GM23338 (cell line): ENCODE measurements around the gene PIK3R4. TPM values are rescaled to one million over a fixed set of nuclear protein-coding genes. Genes with fewer than 3 reads are reported as not detected.

Source experiments
- ATAC-seq: fragments of 200-7000 bp; cut with Tn5 transposase; 3 replicates; pipeline ENCODE4 v1.9.1; 2020
- DNase-seq: peaks from one replicate; pipeline ENCODE4 v3.0.0-alpha.2; 2015; ENCODE audit warnings: low spot score
- H2AFZ ChIP-seq: fragments of 200-600 bp; sonication (generic); 2 replicates; pipeline ENCODE4 v1.8.0; 2016; ENCODE audit warnings: antibody characterized with exemption, mild to moderate bottlenecking, moderate library complexity
- H3F3A ChIP-seq: fragments of 200-600 bp; sonication (generic); replicated peaks from 2 replicates; pipeline ENCODE4 v1.8.0; 2017; ENCODE audit warnings: antibody characterized with exemption, mixed run types, low read depth
- H3K27ac ChIP-seq: fragments of 200-600 bp; sonication (generic); 2 replicates; pipeline ENCODE4 v1.6.1; 2016; ENCODE audit warnings: low read depth
- H3K27me3 ChIP-seq: fragments of 200-600 bp; sonication (generic); 2 replicates; pipeline ENCODE4 v1.8.0; 2016; ENCODE audit warnings: mild to moderate bottlenecking, mixed run types, moderate library complexity; ENCODE audit not compliant: insufficient read depth
- H3K36me3 ChIP-seq: fragments of 200-600 bp; sonication (generic); 2 replicates; pipeline ENCODE4 v1.8.0; 2016; ENCODE audit warnings: mild to moderate bottlenecking; ENCODE audit not compliant: insufficient read depth
- H3K4me1 ChIP-seq: fragments of 200-600 bp; sonication (generic); 2 replicates; pipeline ENCODE4 v1.8.0; 2016; ENCODE audit warnings: mild to moderate bottlenecking, moderate library complexity; ENCODE audit not compliant: insufficient read depth
- H3K4me2 ChIP-seq: fragments of 200-600 bp; sonication (generic); 2 replicates; pipeline ENCODE4 v1.7.1; 2017; ENCODE audit warnings: mixed run types
- H3K4me3 ChIP-seq: fragments of 200-600 bp; sonication (generic); 2 replicates; pipeline ENCODE4 v1.6.1; 2016; ENCODE audit warnings: mixed run types
- H3K79me2 ChIP-seq: fragments of 200-600 bp; sonication (generic); replicated peaks from 2 replicates; pipeline ENCODE4 v1.8.0; 2017; ENCODE audit warnings: mild to moderate bottlenecking; ENCODE audit not compliant: insufficient read depth
- H3K9me2 ChIP-seq: fragments of 200-600 bp; sonication (generic); 2 replicates; pipeline ENCODE4 v1.8.0; 2017; ENCODE audit not compliant: insufficient read depth
- H4K20me1 ChIP-seq: fragments of 200-600 bp; sonication (generic); replicated peaks from 2 replicates; pipeline ENCODE4 v1.8.0; 2017; ENCODE audit warnings: mild to moderate bottlenecking; ENCODE audit not compliant: insufficient read depth
- H3K27ac Mint-ChIP-seq: 2 replicates; pipeline ENCODE4 v1.8.0; 2020; ENCODE audit warnings: inconsistent platforms, mild to moderate bottlenecking, moderate library complexity, mixed read lengths
- H3K27me3 Mint-ChIP-seq: 3 replicates; pipeline ENCODE4 v1.8.0; 2022; ENCODE audit warnings: low read depth, mild to moderate bottlenecking, moderate library complexity, mixed read lengths, inconsistent platforms; ENCODE audit not compliant: insufficient read depth, poor library complexity
- H3K36me3 Mint-ChIP-seq: 3 replicates; pipeline ENCODE4 v1.8.0; 2021; ENCODE audit warnings: low read depth, mild to moderate bottlenecking, inconsistent platforms, moderate library complexity, mixed read lengths
- H3K4me1 Mint-ChIP-seq: 3 replicates; pipeline ENCODE4 v1.8.0; 2020; ENCODE audit warnings: mild to moderate bottlenecking, inconsistent platforms, mixed read lengths
- H3K4me3 Mint-ChIP-seq: 3 replicates; pipeline ENCODE4 v1.8.0; 2021; ENCODE audit warnings: moderate library complexity, mild to moderate bottlenecking, inconsistent platforms, mixed read lengths
- H3K9me3 Mint-ChIP-seq: 3 replicates; pipeline ENCODE4 v1.8.0; 2020; ENCODE audit warnings: moderate library complexity, mild to moderate bottlenecking, inconsistent platforms, mixed read lengths
- CREB1 ChIP-seq: fragments of 250-450 bp; sonication (Bioruptor Pico); IDR thresholded peaks from 2 replicates; pipeline ENCODE4 v1.5.0; 2020; ENCODE audit warnings: low read depth, mild to moderate bottlenecking, moderate library complexity
- ETS1 ChIP-seq: IDR thresholded peaks from 2 replicates; pipeline ENCODE4 v1.6.1; 2016; ENCODE audit warnings: antibody characterized with exemption
- EZH2 ChIP-seq: fragments of 200-600 bp; sonication (generic); IDR thresholded peaks from one replicate; pipeline ENCODE4 v1.8.0; 2017; ENCODE audit warnings: antibody characterized with exemption, mild to moderate bottlenecking, low read depth; ENCODE audit not compliant: unreplicated experiment
- EZH2phosphoT487 ChIP-seq: fragments of 200-600 bp; sonication (generic); IDR thresholded peaks from one replicate; pipeline ENCODE4 v1.8.1; 2018; ENCODE audit warnings: antibody characterized with exemption; ENCODE audit not compliant: unreplicated experiment
- JUNB ChIP-seq: IDR thresholded peaks from one replicate; pipeline ENCODE4 v1.6.1; 2016; ENCODE audit warnings: antibody characterized with exemption; ENCODE audit not compliant: unreplicated experiment
- POLR2AphosphoS5 ChIP-seq: IDR thresholded peaks from 2 replicates; pipeline ENCODE4 v1.6.1; 2016; ENCODE audit warnings: antibody characterized with exemption, low read depth
- ZNF462 ChIP-seq: fragments of 250-450 bp; sonication (Bioruptor Pico); IDR thresholded peaks from 2 replicates; pipeline ENCODE4 v1.5.0; 2020; ENCODE audit warnings: mild to moderate bottlenecking, moderate library complexity
- polyA plus RNA-seq: library from polyadenylated mRNA; unstranded; fragments of >200 nt; fragmentation: Nextera tagmentation; extraction: Ambion mirVana; gene quantifications from 2 replicates; pipeline ENCODE4 v1.2.1, GENCODE V29; 2016
- total RNA-seq: library from RNA; depleted of rRNA; stranded (reverse); fragments of >200 nt; shearing (Covaris generic); gene quantifications from 2 replicates; pipeline ENCODE4 v1.2.3, GENCODE V29; 2014
- TF ChIP-seq, protein P1 (sequence below), 2 experiments: fragments of 200-600 bp in 1 of 2; sonication (generic) in 1 of 2; conservative IDR thresholded peaks; 2 replicates each; pipeline versions ENCODE4 v1.5.1 to v1.6.1; 2016 to 2017; ENCODE audit warnings: antibody characterized with exemption in 2 of 2, low read depth in 2 of 2, mild to moderate bottlenecking in 2 of 2, moderate library complexity in 1 of 2

Gene PIK3R4
- total and polyA plus RNA-seq, 2 experiments from 2014 or later, result 48.8 to 65.1 TPM

DNA sequence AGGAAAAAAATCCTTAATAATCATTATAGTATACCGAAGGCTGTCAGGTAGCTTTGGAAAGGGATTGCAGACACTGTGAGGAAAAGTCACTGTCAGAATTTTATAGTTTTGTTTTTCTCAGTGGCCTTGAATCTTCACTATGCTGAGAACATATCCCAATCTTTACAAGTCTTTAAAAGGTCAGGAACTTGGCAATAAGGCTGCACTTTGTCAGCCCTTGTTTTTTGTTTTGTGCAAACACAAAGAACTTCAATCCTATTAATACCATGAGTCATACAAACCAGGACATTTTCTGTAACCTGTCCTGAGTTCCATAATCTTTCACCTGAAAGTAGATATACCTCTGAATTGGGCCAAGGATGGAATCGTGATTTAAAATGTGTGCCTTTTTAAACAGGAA is 45.6 kb upstream of the PIK3R4 start:
- no peak overlapping the region for H3K27ac Mint-ChIP-seq
- H3K4me3 Mint-ChIP-seq, result no peak overlapping the region
- TF ChIP-seq, protein P1, sequence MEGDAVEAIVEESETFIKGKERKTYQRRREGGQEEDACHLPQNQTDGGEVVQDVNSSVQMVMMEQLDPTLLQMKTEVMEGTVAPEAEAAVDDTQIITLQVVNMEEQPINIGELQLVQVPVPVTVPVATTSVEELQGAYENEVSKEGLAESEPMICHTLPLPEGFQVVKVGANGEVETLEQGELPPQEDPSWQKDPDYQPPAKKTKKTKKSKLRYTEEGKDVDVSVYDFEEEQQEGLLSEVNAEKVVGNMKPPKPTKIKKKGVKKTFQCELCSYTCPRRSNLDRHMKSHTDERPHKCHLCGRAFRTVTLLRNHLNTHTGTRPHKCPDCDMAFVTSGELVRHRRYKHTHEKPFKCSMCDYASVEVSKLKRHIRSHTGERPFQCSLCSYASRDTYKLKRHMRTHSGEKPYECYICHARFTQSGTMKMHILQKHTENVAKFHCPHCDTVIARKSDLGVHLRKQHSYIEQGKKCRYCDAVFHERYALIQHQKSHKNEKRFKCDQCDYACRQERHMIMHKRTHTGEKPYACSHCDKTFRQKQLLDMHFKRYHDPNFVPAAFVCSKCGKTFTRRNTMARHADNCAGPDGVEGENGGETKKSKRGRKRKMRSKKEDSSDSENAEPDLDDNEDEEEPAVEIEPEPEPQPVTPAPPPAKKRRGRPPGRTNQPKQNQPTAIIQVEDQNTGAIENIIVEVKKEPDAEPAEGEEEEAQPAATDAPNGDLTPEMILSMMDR (conservative IDR thresholded peaks at IDR 0.05; ENCODE audit: low read depth in 2 of 2), result no peak
- TF ChIP-seq EZH2, result no peak
- no peak for TF ChIP-seq ETS1
- TF ChIP-seq JUNB, result no peak
- no peak for TF ChIP-seq EZH2phosphoT487
- no peak for TF ChIP-seq POLR2AphosphoS5
- TF ChIP-seq CREB1 (CRISPR knock-in tag), result no peak
- Histone ChIP-seq H3K4me2 (no peak overlapping the region), H3K79me2 (no peaks in the 10 kb centered on the region), H4K20me1 (no peaks in the 10 kb centered on the region), H2AFZ (no peak overlapping the region), H3F3A (no peaks in the 10 kb centered on the region), H3K9me2 (no peaks in the 10 kb centered on the region), H3K4me3 (no peak overlapping the region), H3K27ac (no peak overlapping the region), H3K27me3 (no peaks in the 10 kb centered on the region), H3K36me3 (no peaks in the 10 kb centered on the region), H3K4me1 (peaks cover 24% of the 10 kb centered on the region)
- H3K27me3 Mint-ChIP-seq, result no peaks in the 10 kb centered on the region
- H3K4me1 Mint-ChIP-seq, result peaks cover 32% of the 10 kb centered on the region; the same call in 2 of the 3 replicates
- DNase-seq (no peak), ATAC-seq (no peak)
- H3K9me3 Mint-ChIP-seq, result no peaks in the 10 kb centered on the region
- H3K36me3 Mint-ChIP-seq, result no peaks in the 10 kb centered on the region

DNA sequence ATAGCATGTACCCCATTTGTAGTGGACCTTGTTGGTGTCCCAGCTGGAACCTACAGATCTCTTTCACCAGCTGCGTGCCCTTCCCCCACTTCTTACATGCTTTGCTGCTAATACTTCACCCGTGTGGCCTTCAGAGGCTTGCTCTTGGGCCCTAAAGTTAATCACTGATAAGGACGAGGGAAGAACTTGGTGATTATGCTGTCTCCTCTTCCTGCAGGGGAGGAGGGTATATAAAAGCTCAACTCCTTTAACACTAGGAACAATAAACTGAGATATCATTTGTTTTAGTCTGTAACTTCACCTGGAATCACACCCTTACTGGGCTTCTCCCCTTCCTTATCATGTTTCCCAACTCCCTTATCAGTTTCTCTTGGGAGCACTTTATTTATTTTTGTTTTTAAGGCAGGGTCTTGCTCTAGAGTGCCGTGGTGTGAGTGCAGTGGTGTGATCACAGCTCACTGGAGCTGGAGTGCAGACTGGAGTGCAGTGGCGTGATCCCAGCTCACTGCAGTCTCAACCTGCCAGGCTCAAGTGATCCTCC is 43.2 kb upstream of the PIK3R4 start:
- no peak for ATAC-seq
- Histone ChIP-seq H3K4me1 (peaks cover 6% of the 10 kb centered on the region), H3K4me2 (no peak overlapping the region), H3K27me3 (no peaks in the 10 kb centered on the region), H3K9me2 (no peaks in the 10 kb centered on the region), H3K36me3 (no peaks in the 10 kb centered on the region), H4K20me1 (no peaks in the 10 kb centered on the region), H3K4me3 (no peak overlapping the region), H3F3A (no peaks in the 10 kb centered on the region), H2AFZ (peak overlapping the region; percentile 90), H3K27ac (no peak overlapping the region), H3K79me2 (no peaks in the 10 kb centered on the region)
- peaks cover 20% of the 10 kb centered on the region; the same call in 2 of the 3 replicates for H3K4me1 Mint-ChIP-seq
- H3K27ac Mint-ChIP-seq, result no peak overlapping the region
- H3K4me3 Mint-ChIP-seq, result no peak overlapping the region
- no peaks in the 10 kb centered on the region for H3K27me3 Mint-ChIP-seq
- TF ChIP-seq ZNF462 (CRISPR knock-in tag) (no peak), EZH2 (no peak), CREB1 (CRISPR knock-in tag) (no peak), JUNB (no peak)
- H3K36me3 Mint-ChIP-seq, result no peaks in the 10 kb centered on the region
- H3K9me3 Mint-ChIP-seq, result no peaks in the 10 kb centered on the region
- DNase-seq, result peak; percentile 5
